GM18867 (cell line): ENCODE measurements around the gene ADARB1.

Experiments used
- ATAC-seq: cut with Tn5 transposase; IDR thresholded peaks from one replicate; pipeline ENCODE4 v1.9.1; 2021; ENCODE audit warnings: mild to moderate bottlenecking, moderate library complexity; ENCODE audit not compliant: unreplicated experiment

Gene ADARB1

GRCh38 chr21:45246386-45247320 is 172.3 kb downstream of the ADARB1 start:
- ATAC-seq = no peak

GRCh38 chr21:45248301-45248892 is 174.0 kb downstream of the ADARB1 start:
- no peak for ATAC-seq

GRCh38 chr21:45248893-45249381 is 174.6 kb downstream of the ADARB1 start:
- ATAC-seq = no peak

GRCh38 chr21:45249626-45250025 is 175.2 kb downstream of the ADARB1 start:
- ATAC-seq = no peak

GRCh38 chr21:45250272-45250671 is 175.9 kb downstream of the ADARB1 start:
- ATAC-seq = no peak

- ATAC-seq = no peak
Measured at GRCh38 chr21:45250914-45251634, 176.7 kb downstream of the ADARB1 start.

- ATAC-seq = no peak
Measured at GRCh38 chr21:45251635-45252447, 177.5 kb downstream of the ADARB1 start.

GRCh38 chr21:45252448-45252925 is 178.1 kb downstream of the ADARB1 start:
- ATAC-seq = no peak

GRCh38 chr21:45253180-45253579 is 178.8 kb downstream of the ADARB1 start:
- no peak for ATAC-seq

- no peak for ATAC-seq
Measured at GRCh38 chr21:45253633-45254459, 179.5 kb downstream of the ADARB1 start.

- no peak for ATAC-seq
Measured at GRCh38 chr21:45254460-45254930, 180.1 kb downstream of the ADARB1 start.

- ATAC-seq = no peak
Measured at GRCh38 chr21:45255381-45256020, 181.1 kb downstream of the ADARB1 start.

GRCh38 chr21:45256021-45256911 is 181.9 kb downstream of the ADARB1 start:
- ATAC-seq = no peak

- ATAC-seq = no peak
Measured at GRCh38 chr21:45256912-45257672, 182.7 kb downstream of the ADARB1 start.

GRCh38 chr21:45257673-45258341 is 183.4 kb downstream of the ADARB1 start:
- ATAC-seq = no peak

- no peak for ATAC-seq
Measured at GRCh38 chr21:45258466-45258865, 184.1 kb downstream of the ADARB1 start.
